WTC11 (cell line): Measurements from ENCODE around the gene PHIP. TPM values are rescaled to one million over a fixed set of nuclear protein-coding genes. Genes with fewer than 3 reads are reported as not detected.

ENCODE experiments used
- ATAC-seq: fragments of 200-7000 bp; cut with Tn5 transposase; 2 replicates; pipeline ENCODE4 v1.10.0; 2021; ENCODE audit warnings: mild to moderate bottlenecking, moderate library complexity
- CTCF ChIA-PET: fragments of 300-600 bp; sonication (Branson Sonifier 250); formaldehyde crosslinking; loops from one replicate; lab custom pipeline; 2021; ENCODE audit warnings: antibody characterized with exemption; lab: Charles Lee
- POLR2A ChIA-PET: fragments of 350-600 bp; sonication (Branson Sonifier 250); formaldehyde crosslinking; loops from one replicate; lab custom pipeline; 2021; ENCODE audit warnings: antibody characterized with exemption; lab: Charles Lee
- DNase-seq: peaks from one replicate; pipeline ENCODE4 v3.0.0; 2021; ENCODE audit warnings: low spot score
- H3K27ac Mint-ChIP-seq: 2 replicates; pipeline ENCODE4 v1.8.0; 2021; ENCODE audit warnings: mixed read lengths
- H3K27me3 Mint-ChIP-seq: 2 replicates; pipeline ENCODE4 v1.8.0; 2021; ENCODE audit warnings: low read depth, mild to moderate bottlenecking, moderate library complexity, mixed read lengths
- H3K36me3 Mint-ChIP-seq: 2 replicates; pipeline ENCODE4 v1.8.0; 2021; ENCODE audit warnings: mixed read lengths
- H3K4me1 Mint-ChIP-seq: 2 replicates; pipeline ENCODE4 v1.8.0; 2022; ENCODE audit warnings: mixed read lengths
- H3K4me3 Mint-ChIP-seq: 2 replicates; pipeline ENCODE4 v1.8.0; 2021; ENCODE audit warnings: mild to moderate bottlenecking, moderate library complexity, mixed read lengths
- H3K9me3 Mint-ChIP-seq: 2 replicates; pipeline ENCODE4 v1.8.0; 2021; ENCODE audit warnings: mixed read lengths
- AR ChIP-seq: fragments of 250-450 bp; sonication (Bioruptor Pico); IDR thresholded peaks from 2 replicates; pipeline ENCODE4 v1.9.0; 2021; ENCODE audit warnings: mild to moderate bottlenecking
- CBFB ChIP-seq: sonication (generic); formaldehyde crosslinking; IDR thresholded peaks from 2 replicates; pipeline ENCODE4 v1.8.1; 2022; ENCODE audit warnings: mild to moderate bottlenecking, low read depth, missing genetic modification reagents
- CDX4 ChIP-seq: fragments of 250-450 bp; sonication (Bioruptor Pico); IDR thresholded peaks from 2 replicates; pipeline ENCODE4 v1.9.0; 2021; ENCODE audit warnings: moderate library complexity, mild to moderate bottlenecking, inconsistent platforms, borderline replicate concordance
- E2F5 ChIP-seq: sonication (generic); formaldehyde crosslinking; IDR thresholded peaks from 2 replicates; pipeline ENCODE4 v1.8.1; 2022; ENCODE audit warnings: mild to moderate bottlenecking, moderate library complexity, missing genetic modification reagents
- FOXJ3 ChIP-seq: sonication (generic); formaldehyde crosslinking; IDR thresholded peaks from 2 replicates; pipeline ENCODE4 v1.9.0; 2021; ENCODE audit warnings: missing genetic modification reagents, mild to moderate bottlenecking, borderline replicate concordance
- GTF2I ChIP-seq: fragments of 250-450 bp; sonication (Bioruptor Pico); conservative IDR thresholded peaks from 2 replicates; pipeline ENCODE4 v1.4.0; 2021; ENCODE audit warnings: mild to moderate bottlenecking
- HMGXB4 ChIP-seq: sonication (generic); formaldehyde crosslinking; IDR thresholded peaks from 2 replicates; pipeline ENCODE4 v1.8.1; 2023; ENCODE audit warnings: mild to moderate bottlenecking, moderate library complexity, missing genetic modification reagents
- MAX ChIP-seq: sonication (generic); formaldehyde crosslinking; IDR thresholded peaks from 2 replicates; pipeline ENCODE4 v1.8.0; 2022; ENCODE audit warnings: mild to moderate bottlenecking, missing genetic modification reagents
- MYBL2 ChIP-seq: sonication (generic); formaldehyde crosslinking; IDR thresholded peaks from 2 replicates; pipeline ENCODE4 v1.8.1; 2023; ENCODE audit warnings: mild to moderate bottlenecking, moderate library complexity, missing genetic modification reagents
- NFYB ChIP-seq: sonication (generic); formaldehyde crosslinking; conservative IDR thresholded peaks from 2 replicates; pipeline ENCODE4 v1.8.0; 2022; ENCODE audit warnings: low read depth, missing genetic modification reagents
- NR1H2 ChIP-seq: sonication (generic); formaldehyde crosslinking; IDR thresholded peaks from 2 replicates; pipeline ENCODE4 v1.9.0; 2021; ENCODE audit warnings: mild to moderate bottlenecking, moderate library complexity, missing genetic modification reagents
- PRDM15 ChIP-seq: sonication (generic); formaldehyde crosslinking; IDR thresholded peaks from 2 replicates; pipeline ENCODE4 v1.8.0; 2022; ENCODE audit warnings: missing genetic modification reagents
- PREB ChIP-seq: sonication (generic); formaldehyde crosslinking; IDR thresholded peaks from 2 replicates; pipeline ENCODE4 v1.8.1; 2022; ENCODE audit warnings: mild to moderate bottlenecking, missing genetic modification reagents, moderate library complexity, borderline replicate concordance
- RORB ChIP-seq: fragments of 250-450 bp; sonication (Bioruptor Pico); IDR thresholded peaks from 2 replicates; pipeline ENCODE4 v1.9.0; 2021; ENCODE audit warnings: mild to moderate bottlenecking
- ZNF219 ChIP-seq: sonication (generic); formaldehyde crosslinking; IDR thresholded peaks from 2 replicates; pipeline ENCODE4 v1.8.0; 2023; ENCODE audit warnings: missing genetic modification reagents, mild to moderate bottlenecking, borderline replicate concordance
- ZNF416 ChIP-seq: fragments of 250-450 bp; sonication (Bioruptor Pico); IDR thresholded peaks from 2 replicates; pipeline ENCODE4 v1.9.0; 2021; ENCODE audit warnings: mild to moderate bottlenecking, inconsistent platforms
- ZNF423 ChIP-seq: fragments of 250-450 bp; sonication (Bioruptor Pico); IDR thresholded peaks from 2 replicates; pipeline ENCODE4 v2.1.2; 2022; ENCODE audit warnings: mild to moderate bottlenecking, moderate library complexity
- ZNF512 ChIP-seq: sonication (generic); formaldehyde crosslinking; IDR thresholded peaks from 2 replicates; pipeline ENCODE4 v1.8.1; 2022; ENCODE audit warnings: missing genetic modification reagents, borderline replicate concordance
- ZNF532 ChIP-seq: fragments of 250-450 bp; sonication (Bioruptor Pico); IDR thresholded peaks from 2 replicates; pipeline ENCODE4 v1.9.0; 2021; ENCODE audit warnings: mild to moderate bottlenecking, borderline replicate concordance
- total RNA-seq: library from RNA; stranded (reverse); gene quantifications from 3 replicates; pipeline ENCODE4 v1.2.3, GENCODE V29; 2021

PHIP gene
- total RNA-seq, 1 experiment from 2014 or later = 45.6 TPM

- H3K9me3 Mint-ChIP-seq = no peaks in the 10 kb centered on the region
- TF ChIP-seq NR1H2 (no peak), CDX4 (no peak), MAX (CRISPR knock-in tag) (no peak), ZNF532 (CRISPR knock-in tag) (no peak), E2F5 (no peak), GTF2I (CRISPR knock-in tag) (no peak), HMGXB4 (no peak), CBFB (CRISPR knock-in tag) (no peak), FOXJ3 (CRISPR knock-in tag) (no peak), ZNF416 (CRISPR knock-in tag) (no peak), ZNF512 (CRISPR knock-in tag) (no peak), AR (no peak), MYBL2 (CRISPR knock-in tag) (no peak), PRDM15 (CRISPR knock-in tag) (no peak), NFYB (no peak), ZNF219 (CRISPR knock-in tag) (no peak), PREB (CRISPR knock-in tag) (no peak), ZNF423 (CRISPR knock-in tag) (no peak), RORB (CRISPR knock-in tag) (no peak)
- peaks cover 3% of the 10 kb centered on the region; the same call in 1 of the 2 replicates for H3K36me3 Mint-ChIP-seq
- POLR2A ChIA-PET = interaction anchor here (1.1 kb wide), 1 partner anchor 14 kb away, joined by 3 read pairs; no protein-coding TSS in a partner anchor
- ATAC-seq (no peak), DNase-seq (no peak)
- no peaks in the 10 kb centered on the region for H3K27me3 Mint-ChIP-seq
- peak overlapping the region; percentile 95 for H3K27ac Mint-ChIP-seq
- CTCF ChIA-PET = no interaction called here
- peak overlapping the region; percentile 90 for H3K4me3 Mint-ChIP-seq
- H3K4me1 Mint-ChIP-seq = peaks cover 60% of the 10 kb centered on the region
Observed at GRCh38 chr6:79076160-79076559, 1.9 kb downstream of the PHIP start.
